ENCODE data around the gene KCNC2.

The KCNC2 gene

DNA sequence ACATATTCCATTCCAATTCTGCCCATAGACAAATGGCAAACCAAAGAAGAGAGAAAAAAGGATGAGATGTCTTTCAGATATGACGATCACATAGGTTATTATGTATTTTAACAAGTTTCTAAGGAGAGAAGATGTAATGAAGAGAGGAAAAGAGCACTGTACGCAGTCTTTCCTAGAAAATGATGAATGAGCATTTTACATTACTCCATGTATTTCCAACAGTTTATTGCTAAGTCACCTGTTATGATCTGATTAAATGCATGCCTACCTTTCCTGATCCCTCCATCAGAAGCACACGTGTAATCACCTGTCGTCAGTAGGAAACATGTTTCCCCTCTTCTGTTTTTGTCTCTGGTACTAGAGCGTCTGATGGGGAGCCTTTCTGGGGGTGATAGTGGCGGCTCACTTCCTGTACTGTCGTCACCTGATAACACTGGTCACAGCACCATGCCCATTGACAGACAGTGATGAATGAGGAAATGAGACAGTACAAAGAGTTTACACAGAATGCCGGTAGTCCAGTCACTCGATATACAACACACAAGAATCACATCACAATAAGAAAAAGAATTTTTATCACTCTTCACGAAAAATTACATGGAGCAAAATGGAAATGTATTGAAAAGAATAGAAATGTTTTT, 161.6 kb downstream of the KCNC2 start:
- DNase-seq = no peak

DNA sequence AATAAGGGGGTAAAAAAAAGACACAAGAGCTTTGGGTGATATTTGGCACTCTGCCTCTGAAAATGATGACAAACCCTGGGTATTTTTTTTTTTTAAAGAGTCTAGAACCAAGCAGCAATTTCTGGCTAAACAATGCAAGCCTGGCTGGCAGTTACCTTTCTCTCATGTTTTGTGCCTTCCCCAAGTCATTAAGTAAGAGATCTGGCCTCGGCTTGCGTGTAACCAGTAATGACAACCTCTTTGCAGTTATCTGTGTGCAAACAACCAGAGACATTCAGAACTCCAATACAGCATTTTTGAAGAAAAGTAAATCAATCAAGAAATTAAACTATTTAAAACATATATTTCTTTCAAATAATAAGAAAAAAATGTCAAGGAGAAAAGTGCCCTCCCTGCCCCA, 167.5 kb downstream of the KCNC2 start:
- DNase-seq = no peak

DNA sequence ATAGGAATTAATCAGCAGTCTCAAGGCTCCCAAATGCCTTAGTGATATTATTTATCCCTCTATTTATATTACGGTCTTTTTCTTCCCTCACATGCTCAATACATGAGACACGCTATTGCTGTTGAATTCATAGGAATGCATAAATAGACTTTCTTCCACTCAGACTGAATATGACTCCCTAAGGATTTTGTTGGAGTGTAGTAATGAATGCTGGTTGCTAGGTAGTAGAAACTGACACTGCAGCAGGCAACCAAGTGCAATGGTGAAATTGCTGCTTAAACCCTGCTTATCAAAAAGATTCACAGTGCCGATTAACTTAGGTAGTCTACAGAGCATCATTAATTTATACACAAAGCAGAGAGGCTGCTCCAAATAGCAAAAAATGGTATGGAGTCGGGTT, 168.2 kb downstream of the KCNC2 start:
- DNase-seq = no peak

DNA sequence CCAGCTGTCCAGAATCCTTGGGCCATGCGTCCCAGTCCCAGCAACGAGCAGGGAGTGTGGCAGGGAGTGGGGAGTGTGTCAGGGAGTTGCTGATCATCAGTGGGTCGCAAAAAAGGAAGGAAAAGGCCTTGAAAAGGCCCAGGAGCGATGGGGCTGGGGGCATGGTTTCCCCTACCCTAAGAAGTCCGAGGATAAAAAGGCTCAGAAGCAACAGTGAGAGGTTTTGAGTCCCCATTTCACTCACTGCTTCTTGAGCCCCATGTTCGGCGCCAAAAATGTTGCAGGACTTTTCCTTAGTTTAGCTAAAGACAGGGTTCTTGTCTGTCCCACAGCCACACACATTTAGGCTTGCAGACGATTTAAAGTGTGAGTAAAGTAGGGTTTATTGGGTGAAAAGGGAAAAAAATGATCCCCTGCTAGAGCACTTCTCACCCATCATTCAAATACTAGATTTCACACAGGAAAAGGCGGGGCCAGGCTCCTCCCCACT, 189.5 kb downstream of the KCNC2 start:
- no peak for DNase-seq

DNA sequence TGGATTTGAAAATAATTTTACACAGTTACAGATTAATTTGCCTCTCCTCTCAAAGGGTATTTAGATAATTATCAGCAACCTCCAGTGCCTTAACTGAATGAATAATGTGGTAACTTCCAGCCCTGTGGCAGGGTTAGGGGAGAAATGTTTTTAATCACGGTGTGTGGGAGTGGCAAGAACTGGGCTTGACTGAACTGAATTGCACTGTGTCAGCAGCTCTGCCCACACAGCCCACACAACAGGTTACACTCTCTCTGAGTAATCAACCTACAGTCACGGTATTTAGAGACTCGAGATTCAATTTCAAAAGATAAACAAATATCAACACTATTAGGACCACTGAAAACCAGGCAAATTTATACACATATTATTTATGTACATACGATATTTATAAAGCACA, 198.5 kb downstream of the KCNC2 start:
- no peak for DNase-seq

DNA sequence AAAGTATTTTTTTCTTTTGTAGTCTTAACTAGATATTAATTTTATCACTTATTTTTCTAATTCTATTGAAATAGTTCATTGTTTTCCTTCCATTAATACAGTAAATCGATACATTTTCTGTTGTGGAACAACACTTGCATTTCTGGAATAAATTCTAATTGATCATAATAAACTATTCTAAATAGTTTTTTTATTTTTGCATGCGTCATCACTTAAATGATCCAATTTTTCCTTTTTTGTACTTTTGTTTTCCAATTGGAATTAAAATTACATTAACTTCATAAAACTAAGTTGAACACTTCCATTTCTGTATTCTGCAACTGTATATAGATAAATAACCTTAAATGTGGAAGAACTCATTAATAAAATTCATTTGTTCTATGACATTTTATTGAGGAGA, 202.5 kb downstream of the KCNC2 start:
- no peak for DNase-seq

DNA sequence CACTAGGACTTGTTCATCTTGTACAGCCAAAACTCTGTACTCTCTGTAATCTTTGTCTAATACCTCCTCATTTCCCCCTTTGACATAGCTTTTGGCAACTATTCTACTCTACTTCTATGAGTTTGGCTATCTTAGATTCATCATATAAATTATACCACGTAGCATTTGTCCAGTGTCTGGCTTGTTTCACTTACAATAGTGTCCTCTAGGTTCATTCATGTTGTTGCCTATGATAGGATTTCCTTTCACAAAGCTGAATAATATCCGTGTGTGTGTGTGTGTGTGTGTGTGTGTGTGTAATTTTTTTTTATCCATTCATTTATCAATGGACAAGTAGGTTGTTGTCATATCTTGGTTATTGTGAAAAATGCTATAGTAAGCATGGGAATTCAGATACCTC, 209.5 kb downstream of the KCNC2 start:
- no peak for DNase-seq

DNA sequence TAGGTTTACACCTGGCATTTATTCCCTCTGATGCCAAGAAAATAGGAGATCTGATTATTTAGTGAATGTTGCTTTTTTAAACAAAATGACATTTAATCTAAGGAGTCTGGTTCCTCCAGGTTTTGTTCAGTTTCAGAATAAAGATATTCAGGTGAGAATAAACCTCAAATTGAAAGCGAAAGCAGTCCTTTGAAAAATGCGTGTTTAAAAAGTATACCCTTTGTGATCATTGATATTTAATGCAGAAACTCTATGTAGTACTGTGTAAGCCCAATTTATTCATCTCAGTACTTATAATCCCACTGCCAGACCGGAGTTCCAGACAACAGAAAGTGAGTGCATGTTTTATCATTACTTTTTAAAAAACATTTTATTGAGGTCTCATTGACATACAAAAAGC, 210.2 kb downstream of the KCNC2 start:
- no peak for DNase-seq
